HG02970 (cell line): ENCODE data around the gene HPCAL4.

Source experiments
- ATAC-seq: cut with Tn5 transposase; IDR thresholded peaks from one replicate; pipeline ENCODE4 v1.9.1; 2021; ENCODE audit warnings: mild to moderate bottlenecking, moderate library complexity, moderate number of reproducible peaks; ENCODE audit not compliant: unreplicated experiment, low FRiP score

The HPCAL4 gene

DNA sequence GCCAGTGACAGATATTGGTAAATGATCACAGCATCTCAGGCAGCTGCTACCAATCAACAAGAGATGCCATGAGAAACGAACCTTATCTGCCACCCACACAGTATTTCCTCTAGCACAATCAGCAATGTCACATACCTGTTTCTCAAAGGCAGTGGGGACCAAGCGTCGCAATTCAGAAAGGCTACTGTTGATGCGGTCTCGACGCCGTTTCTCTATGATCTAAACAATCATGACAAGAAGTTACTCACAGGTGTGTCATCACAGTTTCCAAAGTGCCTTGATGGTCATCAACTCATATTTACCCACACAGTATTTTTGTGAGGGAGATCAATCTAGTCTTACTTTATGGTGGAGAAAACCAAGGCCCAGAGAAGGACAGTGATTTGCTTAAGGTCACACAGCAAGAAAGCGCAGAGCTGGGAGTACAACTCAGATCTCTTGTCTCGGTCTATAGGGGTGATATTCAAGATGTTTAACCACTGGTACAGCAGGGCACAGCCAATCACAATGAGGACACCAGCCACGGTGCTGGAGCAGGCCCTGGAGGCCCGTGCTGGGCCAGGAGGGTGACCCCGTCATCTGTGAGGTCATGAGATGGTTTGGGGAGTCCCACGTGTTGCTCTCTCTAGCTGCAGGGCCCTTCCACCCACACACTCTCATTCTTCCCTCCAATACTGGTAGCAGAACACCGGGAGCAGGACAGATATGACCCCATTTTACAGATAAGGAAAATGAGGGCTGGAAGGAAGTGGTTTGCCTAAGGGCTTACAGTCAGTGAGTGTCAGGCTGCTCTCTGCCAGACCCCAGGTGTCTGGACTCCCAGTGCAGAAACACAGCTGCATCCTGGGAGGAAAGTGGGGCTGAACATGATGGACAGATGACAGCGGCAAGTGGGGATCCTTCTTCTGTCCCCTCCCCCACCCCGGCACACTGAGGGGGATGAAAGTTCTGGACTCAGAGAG is 59.6 kb downstream of the HPCAL4 start:
- ATAC-seq, result no peak

DNA sequence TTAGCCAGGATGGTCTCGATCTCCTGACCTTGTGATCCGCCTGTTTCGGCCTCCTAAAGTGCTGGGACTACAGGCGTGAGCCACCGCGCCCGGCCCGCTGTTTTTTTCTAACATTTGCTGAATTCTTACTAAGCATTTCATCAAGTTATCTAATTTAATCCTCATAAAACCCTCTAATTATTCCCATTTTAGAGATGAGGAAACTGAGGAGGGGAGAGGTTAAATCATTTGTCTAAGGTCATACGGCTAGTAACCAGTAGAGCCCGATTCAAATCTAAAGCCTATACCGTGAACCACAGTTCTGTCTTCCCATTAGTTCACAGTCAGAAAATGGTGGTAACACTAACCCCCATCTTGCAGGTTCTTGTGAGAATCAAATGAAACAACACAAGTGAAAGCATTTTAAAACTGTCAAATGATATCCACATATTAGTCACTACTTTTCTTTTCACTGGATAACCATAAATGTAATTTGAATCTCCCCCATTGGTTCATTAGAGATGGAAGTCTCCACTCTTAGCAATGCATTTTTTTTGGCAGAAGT is 62.4 kb downstream of the HPCAL4 start:
- no peak for ATAC-seq
